ENCODE results near the gene SCARB1.

SCARB1 gene

DNA sequence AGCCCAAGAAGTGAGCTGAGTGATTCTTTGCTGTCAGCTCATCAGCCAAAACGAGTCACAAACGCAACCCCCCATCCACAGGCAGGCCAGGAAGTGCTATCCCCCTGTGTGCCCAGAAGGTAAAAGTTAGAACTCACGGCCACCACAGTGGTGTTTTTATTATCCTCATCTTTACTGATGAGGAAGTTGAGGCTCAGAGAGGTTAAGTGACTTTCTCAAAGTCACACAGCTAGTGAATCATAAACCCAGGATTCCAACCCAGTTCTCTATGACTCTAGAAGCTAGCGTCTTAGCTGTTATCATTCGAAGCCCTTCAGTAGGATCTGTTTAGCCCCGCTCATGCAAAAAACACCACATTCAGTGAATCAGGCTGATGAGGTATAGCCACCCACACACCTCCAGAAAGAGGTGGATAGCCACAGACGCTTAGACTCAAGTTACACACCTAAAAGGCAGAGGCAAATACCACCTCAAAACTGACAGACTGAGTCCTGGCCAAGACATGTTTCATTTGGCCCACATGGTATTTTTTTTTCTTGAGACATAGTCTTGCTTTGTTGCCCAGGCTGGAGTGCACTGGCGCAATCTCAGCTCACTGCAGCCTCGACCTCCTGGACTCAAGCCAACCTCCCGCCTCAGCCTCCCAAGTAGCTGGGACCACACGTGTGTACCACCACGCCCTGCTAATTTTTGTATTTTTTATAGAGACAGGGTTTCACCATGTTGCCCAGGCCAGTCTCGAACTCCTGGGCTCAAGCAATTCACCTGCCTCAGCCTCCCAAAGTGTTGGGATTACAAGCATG, 100.7 kb downstream of the SCARB1 start:
- no peaks in the 10 kb centered on the region for H3K27me3 ChIP-seq (ENCODE audit: insufficient read depth, poor library complexity, severe bottlenecking)
- H3K4me3 ChIP-seq (replicated peaks; ENCODE audit: insufficient read depth, low read length) = no peak overlapping the region
- TF ChIP-seq, protein P1, sequence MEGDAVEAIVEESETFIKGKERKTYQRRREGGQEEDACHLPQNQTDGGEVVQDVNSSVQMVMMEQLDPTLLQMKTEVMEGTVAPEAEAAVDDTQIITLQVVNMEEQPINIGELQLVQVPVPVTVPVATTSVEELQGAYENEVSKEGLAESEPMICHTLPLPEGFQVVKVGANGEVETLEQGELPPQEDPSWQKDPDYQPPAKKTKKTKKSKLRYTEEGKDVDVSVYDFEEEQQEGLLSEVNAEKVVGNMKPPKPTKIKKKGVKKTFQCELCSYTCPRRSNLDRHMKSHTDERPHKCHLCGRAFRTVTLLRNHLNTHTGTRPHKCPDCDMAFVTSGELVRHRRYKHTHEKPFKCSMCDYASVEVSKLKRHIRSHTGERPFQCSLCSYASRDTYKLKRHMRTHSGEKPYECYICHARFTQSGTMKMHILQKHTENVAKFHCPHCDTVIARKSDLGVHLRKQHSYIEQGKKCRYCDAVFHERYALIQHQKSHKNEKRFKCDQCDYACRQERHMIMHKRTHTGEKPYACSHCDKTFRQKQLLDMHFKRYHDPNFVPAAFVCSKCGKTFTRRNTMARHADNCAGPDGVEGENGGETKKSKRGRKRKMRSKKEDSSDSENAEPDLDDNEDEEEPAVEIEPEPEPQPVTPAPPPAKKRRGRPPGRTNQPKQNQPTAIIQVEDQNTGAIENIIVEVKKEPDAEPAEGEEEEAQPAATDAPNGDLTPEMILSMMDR (IDR thresholded peaks at IDR 0.05; ENCODE audit: insufficient read depth, low read length) = no peak
- TF ChIP-seq POLR2AphosphoS5 (IDR thresholded peaks at IDR 0.05; ENCODE audit: low read depth) (no peak), SPI1 (IDR thresholded peaks at IDR 0.05; ENCODE audit: borderline replicate concordance, low read depth) (no peak), GABPA (IDR thresholded peaks at IDR 0.05; ENCODE audit: low read depth) (no peak)
- TF ChIP-seq, protein P2, sequence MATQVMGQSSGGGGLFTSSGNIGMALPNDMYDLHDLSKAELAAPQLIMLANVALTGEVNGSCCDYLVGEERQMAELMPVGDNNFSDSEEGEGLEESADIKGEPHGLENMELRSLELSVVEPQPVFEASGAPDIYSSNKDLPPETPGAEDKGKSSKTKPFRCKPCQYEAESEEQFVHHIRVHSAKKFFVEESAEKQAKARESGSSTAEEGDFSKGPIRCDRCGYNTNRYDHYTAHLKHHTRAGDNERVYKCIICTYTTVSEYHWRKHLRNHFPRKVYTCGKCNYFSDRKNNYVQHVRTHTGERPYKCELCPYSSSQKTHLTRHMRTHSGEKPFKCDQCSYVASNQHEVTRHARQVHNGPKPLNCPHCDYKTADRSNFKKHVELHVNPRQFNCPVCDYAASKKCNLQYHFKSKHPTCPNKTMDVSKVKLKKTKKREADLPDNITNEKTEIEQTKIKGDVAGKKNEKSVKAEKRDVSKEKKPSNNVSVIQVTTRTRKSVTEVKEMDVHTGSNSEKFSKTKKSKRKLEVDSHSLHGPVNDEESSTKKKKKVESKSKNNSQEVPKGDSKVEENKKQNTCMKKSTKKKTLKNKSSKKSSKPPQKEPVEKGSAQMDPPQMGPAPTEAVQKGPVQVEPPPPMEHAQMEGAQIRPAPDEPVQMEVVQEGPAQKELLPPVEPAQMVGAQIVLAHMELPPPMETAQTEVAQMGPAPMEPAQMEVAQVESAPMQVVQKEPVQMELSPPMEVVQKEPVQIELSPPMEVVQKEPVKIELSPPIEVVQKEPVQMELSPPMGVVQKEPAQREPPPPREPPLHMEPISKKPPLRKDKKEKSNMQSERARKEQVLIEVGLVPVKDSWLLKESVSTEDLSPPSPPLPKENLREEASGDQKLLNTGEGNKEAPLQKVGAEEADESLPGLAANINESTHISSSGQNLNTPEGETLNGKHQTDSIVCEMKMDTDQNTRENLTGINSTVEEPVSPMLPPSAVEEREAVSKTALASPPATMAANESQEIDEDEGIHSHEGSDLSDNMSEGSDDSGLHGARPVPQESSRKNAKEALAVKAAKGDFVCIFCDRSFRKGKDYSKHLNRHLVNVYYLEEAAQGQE (IDR thresholded peaks at IDR 0.05; ENCODE audit: insufficient replicate concordance, low read depth) = no peak
- H3K27ac ChIP-seq (replicated peaks) = no peak overlapping the region
- no peak for DNase-seq (ENCODE audit: low read depth in 1 of 2, low spot score in 1 of 2)

GRCh38 chr12:124762384-124762783, 101.3 kb downstream of the SCARB1 start:
- no peaks in the 10 kb centered on the region for H3K27me3 ChIP-seq (ENCODE audit: insufficient read depth, poor library complexity, severe bottlenecking)
- TF ChIP-seq, protein P1 (IDR thresholded peaks at IDR 0.05; ENCODE audit: insufficient read depth, low read length) = no peak
- no peak for TF ChIP-seq SPI1 (IDR thresholded peaks at IDR 0.05; ENCODE audit: borderline replicate concordance, low read depth)
- no peak for TF ChIP-seq GABPA (IDR thresholded peaks at IDR 0.05; ENCODE audit: low read depth)
- TF ChIP-seq POLR2AphosphoS5 (IDR thresholded peaks at IDR 0.05; ENCODE audit: low read depth) = no peak
- TF ChIP-seq, protein P2 (IDR thresholded peaks at IDR 0.05; ENCODE audit: insufficient replicate concordance, low read depth) = no peak
- no peak overlapping the region for H3K4me3 ChIP-seq (replicated peaks; ENCODE audit: insufficient read depth, low read length)
- H3K27ac ChIP-seq (replicated peaks) = no peak overlapping the region
- DNase-seq (ENCODE audit: low read depth in 1 of 2, low spot score in 1 of 2) = no peak

GRCh38 chr12:124761871-124762270, 101.8 kb downstream of the SCARB1 start:
- no peak for DNase-seq (ENCODE audit: low read depth in 1 of 2, low spot score in 1 of 2)
- TF ChIP-seq, protein P1 (IDR thresholded peaks at IDR 0.05; ENCODE audit: insufficient read depth, low read length) = no peak
- TF ChIP-seq SPI1 (IDR thresholded peaks at IDR 0.05; ENCODE audit: borderline replicate concordance, low read depth) (no peak; the same call in 1 of the 2 replicates), POLR2AphosphoS5 (IDR thresholded peaks at IDR 0.05; ENCODE audit: low read depth) (no peak; the same call in 1 of the 2 replicates), GABPA (IDR thresholded peaks at IDR 0.05; ENCODE audit: low read depth) (no peak)
- TF ChIP-seq, protein P2 (IDR thresholded peaks at IDR 0.05; ENCODE audit: insufficient replicate concordance, low read depth) = no peak
- Histone ChIP-seq H3K27me3 (ENCODE audit: insufficient read depth, poor library complexity, severe bottlenecking) (no peaks in the 10 kb centered on the region), H3K4me3 (replicated peaks; ENCODE audit: insufficient read depth, low read length) (no peak overlapping the region), H3K27ac (replicated peaks) (no peak overlapping the region)

Data from HL-60 (cell line).